Measurements from ENCODE around the gene BACE2.
A peak's percentile ranks its signal among the peaks of the same experiment; 100 is the strongest.
"Not testable (repeated sequence)": the region's sequence is repeated elsewhere in the genome, so short reads cannot be mapped to it uniquely, and the experiment has no call there.

Gene BACE2

DNA sequence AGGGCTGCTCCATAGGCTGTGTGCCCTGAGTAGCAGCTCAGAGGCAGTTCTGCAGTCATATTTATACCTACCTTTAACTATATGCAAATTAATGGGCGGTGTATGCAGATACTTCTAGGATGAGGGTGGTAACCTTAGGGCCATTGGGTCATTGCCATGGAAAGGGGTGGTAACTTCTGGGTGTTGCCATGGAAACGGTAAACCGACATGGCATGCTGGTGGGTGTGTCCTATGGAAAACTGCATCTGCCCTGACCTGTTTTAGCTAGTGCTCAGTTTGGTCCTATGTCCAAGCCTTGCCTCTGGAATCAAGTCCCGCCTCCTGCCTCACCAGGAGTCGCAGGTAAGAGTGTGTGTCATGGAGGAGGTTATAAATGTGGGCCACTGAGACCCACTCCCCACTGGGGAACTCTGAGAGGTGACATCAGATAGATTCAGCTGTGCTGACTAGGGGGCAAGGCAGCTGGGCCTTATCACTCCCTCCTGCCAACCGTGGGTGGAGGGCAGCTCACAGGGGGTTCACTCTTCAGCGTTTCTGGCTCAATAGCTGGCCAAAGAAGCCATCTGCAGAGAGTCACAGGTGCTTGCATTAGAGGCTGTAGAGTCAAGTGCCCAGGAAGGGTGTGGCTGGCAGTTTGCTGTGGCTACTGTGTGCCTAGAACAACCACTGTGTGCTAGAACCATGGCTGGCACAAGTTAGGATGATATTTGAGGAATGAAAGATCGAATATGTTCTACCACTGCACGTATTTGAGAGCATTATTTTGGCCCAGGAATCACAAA, 19.0 kb downstream of the BACE2 start:
- no peak for DNase-seq

GRCh38 chr21:41187537-41188025, 19.6 kb downstream of the BACE2 start:
- DNase-seq, result no peak

- no peak for DNase-seq
Observed at GRCh38 chr21:41188486-41189149, 20.7 kb downstream of the BACE2 start.

GRCh38 chr21:41189150-41189745, 21.3 kb downstream of the BACE2 start:
- DNase-seq, result no peak

GRCh38 chr21:41192552-41192951, 24.6 kb downstream of the BACE2 start:
- not testable (repeated sequence) for DNase-seq

DNA sequence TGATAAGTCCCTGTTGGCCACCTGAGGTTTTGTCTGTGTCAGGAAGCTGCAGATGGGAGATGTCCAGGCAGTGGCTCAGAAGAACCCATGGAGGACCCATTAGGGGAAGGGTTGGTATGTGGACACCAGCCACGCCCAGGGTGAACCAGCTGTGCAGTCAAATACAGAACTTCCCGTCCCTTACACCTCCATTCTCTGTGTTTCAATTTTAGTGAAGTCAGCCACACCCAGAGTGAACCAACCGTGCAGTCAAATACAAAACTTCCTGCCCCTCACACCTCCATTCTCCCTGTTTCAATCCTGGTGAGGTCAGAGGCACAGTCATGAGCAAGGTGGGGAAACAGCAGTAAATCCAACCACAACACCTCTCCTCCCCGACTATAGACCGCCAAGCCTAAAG, 27.4 kb downstream of the BACE2 start:
- no peak for DNase-seq

DNA sequence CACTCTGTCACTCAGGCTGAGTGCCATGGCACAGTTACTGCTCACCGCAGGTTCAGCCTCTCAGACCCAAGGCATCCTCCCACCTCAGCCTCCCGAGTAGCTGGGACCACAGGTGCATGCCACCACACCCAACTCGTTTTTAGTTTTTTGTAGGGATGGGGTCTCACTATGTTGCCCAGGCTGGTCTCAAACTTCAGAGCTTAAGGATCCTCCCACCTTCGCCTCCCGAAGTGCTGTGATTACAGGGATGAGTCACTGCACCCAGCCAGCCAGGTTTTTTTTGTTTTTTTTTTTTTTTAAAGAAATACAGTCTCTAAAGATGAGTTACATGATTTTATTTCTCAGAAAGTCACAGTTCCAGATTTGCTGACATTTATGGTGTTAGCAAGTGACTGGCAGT, 29.0 kb downstream of the BACE2 start:
- DNase-seq, result no peak

- no peak for DNase-seq
Observed at GRCh38 chr21:41197582-41197981, 29.6 kb downstream of the BACE2 start.

DNA sequence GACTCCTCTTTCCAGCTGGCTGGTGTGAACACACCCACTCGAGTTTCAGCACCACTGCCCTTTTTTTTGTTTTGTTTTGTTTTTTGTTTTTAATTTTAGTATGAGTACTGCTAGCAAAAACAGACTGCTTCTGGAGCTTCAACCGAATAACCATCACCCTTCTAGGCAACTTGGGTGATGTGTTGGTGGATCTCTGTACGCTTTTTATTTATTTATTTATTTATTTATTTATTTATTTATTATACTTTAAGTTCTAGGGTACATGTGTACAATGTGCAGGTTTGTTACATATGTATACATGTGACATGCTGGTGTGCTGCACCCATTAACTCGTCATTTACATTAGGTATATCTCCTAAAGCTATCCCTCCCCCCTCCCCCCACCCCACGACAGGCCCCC, 30.7 kb downstream of the BACE2 start:
- not testable (repeated sequence) for DNase-seq

DNA sequence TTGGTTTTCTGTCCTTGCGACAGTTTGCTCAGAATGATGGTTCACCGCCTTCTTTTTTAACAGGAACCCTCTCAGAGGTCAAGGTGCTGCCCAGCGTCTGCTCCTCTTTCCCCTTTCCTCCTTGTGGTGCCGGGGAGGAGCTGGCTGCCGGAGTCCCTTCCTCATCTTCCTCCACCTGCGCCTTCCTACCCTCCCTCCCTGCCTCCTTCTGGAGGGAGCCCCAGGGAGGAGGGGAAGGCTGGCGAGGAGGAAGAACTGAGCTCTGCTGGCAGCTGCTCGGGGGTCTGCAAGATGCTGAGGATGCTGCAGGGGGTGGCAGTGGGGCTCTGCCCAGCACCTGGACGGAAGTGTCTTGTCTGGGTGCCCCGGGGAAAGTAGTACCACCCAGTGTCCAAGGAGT, 31.2 kb downstream of the BACE2 start:
- no peak for DNase-seq

DNA sequence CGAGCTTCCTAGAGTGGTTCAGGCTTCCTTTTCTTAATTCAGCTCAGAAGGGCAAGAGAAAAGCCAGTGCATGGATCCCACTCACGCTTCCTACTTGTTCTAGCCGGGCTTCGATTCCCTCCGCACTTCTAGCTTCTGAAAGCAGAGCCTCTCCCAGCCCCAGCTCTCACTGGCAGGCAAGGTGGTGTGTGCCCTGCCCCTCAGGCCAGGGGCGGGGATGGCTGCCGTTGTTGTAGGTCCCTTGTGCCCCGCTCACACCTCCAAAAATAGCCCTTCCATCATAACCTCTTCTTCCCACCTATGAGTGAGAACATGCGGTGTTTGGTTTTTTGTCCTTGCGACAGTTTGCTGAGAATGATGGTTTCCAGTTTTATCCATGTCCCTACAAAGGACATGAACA, 31.6 kb downstream of the BACE2 start:
- no peak for DNase-seq

- no peak for DNase-seq
Observed at GRCh38 chr21:41201385-41201784, 33.4 kb downstream of the BACE2 start.

- no peak for DNase-seq
Observed at GRCh38 chr21:41204736-41205135, 36.8 kb downstream of the BACE2 start.

DNA sequence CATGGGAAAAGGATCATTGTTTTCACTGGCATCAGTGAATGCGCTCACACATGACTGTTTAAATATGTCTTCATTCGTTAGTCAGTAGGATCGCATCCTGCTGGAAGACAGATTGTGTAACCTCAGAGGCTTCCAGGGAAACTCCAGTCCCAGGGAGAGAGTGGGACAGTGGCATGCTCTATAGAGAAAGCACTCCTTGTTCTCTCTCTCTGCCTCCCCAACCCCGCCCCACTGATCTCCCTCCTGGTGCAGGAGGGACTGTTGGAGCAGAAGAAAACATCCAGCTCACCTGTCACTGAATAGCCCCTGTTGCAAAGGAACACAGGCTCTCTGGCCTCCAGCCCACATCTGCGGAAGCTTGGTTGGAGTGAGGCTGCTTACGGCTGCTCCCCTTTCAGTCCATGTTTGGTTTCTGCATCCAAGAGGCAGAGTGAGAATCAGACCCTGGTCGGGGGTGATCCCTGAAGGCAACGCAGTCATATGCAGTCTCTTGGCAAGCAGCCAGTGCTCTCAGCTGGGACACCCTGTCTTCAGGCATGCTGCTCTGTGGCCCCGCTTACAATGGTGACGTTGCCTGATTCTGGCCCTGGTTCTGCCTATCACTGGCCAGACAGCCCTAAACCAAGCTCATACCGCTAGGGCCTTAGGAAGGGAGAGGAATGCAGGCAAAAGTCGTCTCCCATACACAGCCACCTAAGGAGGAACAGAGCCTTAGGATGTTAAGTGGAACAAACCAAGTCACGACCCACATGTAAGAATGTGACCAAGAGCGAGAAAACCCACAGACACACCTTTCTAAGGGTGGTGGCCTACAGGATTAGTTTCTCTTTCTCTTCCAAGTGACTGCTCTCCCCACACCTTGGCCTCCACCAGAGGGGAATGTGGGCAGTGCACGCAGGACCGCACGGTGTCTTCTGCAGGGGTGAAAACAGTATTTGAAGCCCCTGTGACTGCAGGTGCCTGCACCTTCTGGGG, 39.7 kb downstream of the BACE2 start:
- peak; percentile 41 for DNase-seq

DNA sequence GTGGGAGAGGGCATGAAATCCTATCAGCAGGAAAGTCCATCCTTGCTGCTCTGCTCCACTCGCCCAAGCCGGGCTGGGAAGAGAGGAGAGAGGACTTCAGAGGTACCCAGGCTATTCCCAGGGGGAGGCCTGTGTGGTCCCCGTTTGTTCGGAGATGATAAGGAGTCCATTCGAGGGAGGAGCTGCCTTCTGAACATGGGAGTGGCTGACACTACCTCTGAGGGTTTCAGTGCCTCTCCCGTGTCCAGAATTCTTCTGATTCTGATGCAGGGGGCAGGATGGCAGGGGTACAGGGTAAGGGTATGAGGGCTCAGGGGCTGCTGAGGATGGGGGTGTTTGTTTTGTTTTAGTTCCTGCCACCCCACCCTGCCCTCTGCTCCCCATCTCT, 40.4 kb downstream of the BACE2 start:
- no peak for DNase-seq

DNA sequence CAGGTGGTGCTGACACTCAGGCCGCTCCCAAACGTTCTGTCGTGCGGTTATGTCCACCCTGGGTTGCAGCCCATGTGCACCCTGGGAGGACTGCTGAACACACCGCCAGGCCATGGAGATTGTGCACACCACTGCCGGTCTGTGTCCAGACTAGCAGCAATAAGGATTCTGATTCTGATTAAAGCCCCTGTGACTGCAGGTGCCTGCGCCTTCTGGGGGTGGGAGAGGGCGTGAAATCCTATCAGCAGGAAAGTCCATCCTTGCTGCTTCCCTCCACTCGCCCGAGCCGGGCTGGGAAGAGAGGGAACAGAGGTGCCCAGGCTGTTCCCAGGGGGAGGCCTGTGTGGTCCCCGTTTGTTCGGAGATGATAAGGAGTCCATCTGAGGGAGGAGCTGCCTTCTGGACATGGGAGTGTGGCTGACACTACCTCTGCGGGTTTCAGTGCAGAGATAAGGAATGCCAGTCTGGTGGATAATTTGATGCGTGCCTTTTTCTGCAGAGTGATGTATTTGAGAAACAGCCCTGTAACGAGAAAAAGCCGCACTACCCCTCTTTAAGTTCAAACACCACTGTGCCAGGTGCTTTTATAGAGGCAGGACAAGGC, 41.2 kb downstream of the BACE2 start:
- DNase-seq, result no peak

DNA sequence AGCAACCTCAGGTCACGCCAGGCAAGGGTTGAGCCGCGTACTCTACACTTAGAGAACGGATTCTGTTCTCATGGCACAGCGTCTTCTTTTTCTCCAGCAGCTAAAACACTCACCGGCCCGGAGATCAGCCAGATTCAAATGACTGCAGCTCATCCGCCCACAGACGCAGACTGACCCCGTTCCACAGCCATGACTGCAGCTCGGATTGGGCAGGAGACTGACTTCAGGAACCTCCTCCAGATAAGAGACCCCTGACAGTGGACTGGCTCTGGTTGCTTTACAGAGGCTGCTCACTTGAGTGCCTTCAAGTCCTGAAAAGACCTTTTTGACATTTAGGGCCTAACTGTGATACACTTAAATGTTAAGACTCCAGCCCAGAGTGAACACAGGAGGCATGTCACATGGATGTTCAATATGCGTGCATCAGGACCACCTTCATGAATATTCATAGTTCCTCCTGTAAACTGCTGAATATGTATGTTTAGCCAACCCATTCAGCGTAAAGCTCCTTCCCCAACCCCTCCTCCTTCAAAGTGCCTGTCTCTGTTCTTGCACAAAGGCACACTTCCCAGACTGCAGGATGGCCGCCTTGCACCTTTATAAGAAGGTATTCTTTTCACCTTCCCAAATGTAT, 42.6 kb downstream of the BACE2 start:
- no peak for DNase-seq

GRCh38 chr21:41211060-41211805, 43.3 kb downstream of the BACE2 start:
- no peak for DNase-seq

DNA sequence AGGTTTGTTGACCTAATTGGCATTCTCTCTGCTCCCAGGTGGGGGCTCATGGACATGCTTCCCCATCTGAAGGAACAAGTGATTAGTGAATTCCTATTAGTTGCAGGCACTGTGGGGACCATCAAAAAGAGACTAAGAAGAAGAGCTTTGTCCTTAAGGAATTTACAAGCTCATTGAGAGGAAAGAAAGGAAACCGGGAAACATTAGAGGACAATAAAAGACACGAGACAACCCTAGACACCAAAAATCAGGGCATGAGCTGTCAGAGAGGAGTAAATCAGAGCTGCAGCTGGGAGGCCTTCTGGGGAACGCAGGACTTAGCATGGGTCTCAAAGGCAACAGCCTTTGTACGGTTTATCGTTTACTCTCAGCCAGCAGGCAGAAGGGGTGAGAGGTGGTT, 45.1 kb downstream of the BACE2 start:
- no peak for DNase-seq

GRCh38 chr21:41215856-41216408, 48.0 kb downstream of the BACE2 start:
- DNase-seq, result no peak

DNA sequence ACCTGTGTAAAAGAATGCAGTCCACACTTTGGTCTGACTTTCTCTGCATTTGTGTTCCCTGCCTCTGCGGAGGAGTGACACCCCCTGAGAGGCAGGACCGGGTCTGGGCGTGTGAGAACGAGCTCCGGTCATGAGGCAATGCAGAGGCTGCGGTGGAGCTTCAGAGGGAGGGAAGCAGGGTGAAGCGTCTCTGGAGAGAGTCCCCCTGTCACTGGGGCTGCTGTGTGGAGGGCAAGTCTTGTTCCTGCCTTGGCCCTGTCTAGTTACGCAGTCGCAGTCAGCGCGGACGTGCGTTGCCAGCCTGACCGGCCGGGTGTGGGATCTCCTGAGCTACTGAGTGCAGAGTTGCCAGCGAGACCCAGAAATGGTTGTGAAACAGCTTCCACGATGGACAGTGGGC, 48.5 kb downstream of the BACE2 start:
- DNase-seq, result no peak

Measured in COR-L47 (cell line).